Left ventricle myocardium superior (tissue), 1 donor: ENCODE results near the gene MRPS27. TPM values are rescaled to one million over a fixed set of nuclear protein-coding genes. Genes with fewer than 3 reads are reported as not detected.

Experiments
- ATAC-seq: fragments of 200-7000 bp; cut with Tn5 transposase; one replicate; pipeline ENCODE4 v1.9.1; 2020; ENCODE audit warnings: mild to moderate bottlenecking, moderate library complexity
- DNase-seq: peaks from one replicate; pipeline ENCODE4 v3.0.0-alpha.2; 2020
- intact Hi-C: fragments of 100-400 bp; cut with micrococcal nuclease; formaldehyde crosslinking; loops from one replicate; pipeline ENCODE4 v1.11.0; 2022
- total RNA-seq: library from RNA; stranded (reverse); fragmentation: NEBNext Ultra II Directional; extraction: Animal tissue kit (Norgen Biotek cat#: 25700); gene quantifications from one replicate; pipeline ENCODE4 v1.2.1, GENCODE V29; 2021
- donor health status: DM: no; HTN: yes; CAD: no; lungs with severe emphysema.

The MRPS27 gene
- total RNA-seq, 1 donor from 2014 or later: 80.1 TPM

DNA sequence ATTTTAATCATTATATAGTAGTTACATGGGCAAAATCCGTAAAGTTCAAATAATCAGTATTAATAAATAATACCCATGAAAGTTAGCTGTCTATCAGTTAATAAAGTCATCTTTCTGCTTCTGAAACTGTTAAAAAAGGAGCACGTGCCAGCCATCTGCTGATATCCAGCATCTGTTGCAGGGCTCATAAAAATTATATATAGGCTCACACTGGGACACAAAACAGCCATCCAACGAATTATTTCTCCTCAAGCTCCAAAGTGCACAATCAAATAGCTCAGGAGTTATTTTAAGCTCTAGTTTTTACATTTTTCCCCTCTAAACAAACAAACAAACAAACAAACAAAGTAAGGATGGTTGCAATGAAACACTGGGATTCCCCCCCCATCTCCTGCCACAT is 48.3 kb downstream of the MRPS27 start:
- no peak for ATAC-seq
- DNase-seq: no peak
- intact Hi-C loops: no loop called here

DNA sequence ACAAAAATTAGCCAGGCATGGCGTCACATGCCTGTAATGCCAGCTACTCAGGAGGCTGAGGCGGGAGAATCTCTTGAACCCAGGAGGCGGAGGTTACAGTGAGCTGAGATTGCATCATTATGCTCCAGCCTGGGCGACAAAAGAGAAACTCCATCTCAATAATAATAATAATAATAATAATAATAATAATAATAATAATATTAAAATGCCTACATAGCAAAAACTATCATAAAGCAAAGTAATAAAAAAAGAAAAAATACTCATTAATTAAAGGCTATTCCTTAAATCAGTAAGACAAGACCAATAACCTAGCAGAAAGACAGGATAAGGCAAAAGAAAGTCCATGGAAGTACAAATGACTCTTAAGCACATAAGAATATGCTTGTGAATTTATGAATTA is 50.0 kb downstream of the MRPS27 start:
- intact Hi-C loops: no loop called here
- ATAC-seq (no peak), DNase-seq (no peak)

DNA sequence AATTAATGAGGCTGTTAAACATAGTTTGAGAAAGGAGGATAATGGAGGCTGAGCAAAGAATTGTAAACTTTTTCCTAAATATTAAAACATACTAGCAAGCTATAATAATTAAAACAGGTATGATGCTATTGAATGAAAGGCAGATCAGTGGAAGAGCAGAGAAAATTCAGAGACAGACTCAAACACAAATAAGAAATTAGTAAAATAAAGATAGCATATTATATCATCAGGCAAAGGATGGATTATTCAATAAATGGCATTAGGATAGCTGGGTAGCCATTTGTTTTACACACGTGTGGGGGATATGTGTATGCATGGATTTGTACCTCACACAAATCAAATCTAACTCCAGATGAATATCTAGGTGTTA is 50.6 kb downstream of the MRPS27 start:
- intact Hi-C loops: no loop called here
- no peak for ATAC-seq
- DNase-seq: no peak

DNA sequence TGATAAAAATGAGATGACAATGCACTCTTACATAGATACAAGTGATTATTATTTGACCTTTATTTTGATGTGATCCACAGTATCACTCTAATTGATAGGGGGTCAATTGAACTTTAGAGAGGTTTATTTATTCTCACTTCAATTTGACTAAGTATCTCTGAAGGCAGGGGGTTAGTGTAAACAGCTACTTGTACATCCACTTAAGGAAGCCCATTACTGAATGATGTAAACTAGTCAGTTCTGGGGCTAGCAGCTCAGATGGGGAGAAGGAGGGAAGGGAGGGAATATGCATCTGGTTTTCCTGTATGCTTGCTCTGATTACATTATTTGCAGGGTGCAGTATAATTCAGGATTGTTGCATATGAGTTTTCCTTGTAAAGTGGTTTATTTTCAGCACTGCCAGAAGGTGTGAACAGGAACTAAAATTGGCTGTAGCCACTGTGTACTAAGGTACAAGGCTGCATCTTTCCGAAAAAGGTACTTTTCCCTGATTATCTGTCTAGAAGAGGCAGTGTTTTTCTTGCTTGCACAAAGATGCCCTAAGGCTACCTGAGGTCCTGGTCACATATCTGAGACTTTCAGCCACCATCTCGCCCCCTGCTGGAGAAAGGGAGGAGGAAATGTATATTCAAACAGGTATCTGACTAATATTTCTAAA is 51.2 kb downstream of the MRPS27 start:
- peak; percentile 41 for ATAC-seq
- peak; percentile 29 for DNase-seq
- intact Hi-C loops: no loop called here

DNA sequence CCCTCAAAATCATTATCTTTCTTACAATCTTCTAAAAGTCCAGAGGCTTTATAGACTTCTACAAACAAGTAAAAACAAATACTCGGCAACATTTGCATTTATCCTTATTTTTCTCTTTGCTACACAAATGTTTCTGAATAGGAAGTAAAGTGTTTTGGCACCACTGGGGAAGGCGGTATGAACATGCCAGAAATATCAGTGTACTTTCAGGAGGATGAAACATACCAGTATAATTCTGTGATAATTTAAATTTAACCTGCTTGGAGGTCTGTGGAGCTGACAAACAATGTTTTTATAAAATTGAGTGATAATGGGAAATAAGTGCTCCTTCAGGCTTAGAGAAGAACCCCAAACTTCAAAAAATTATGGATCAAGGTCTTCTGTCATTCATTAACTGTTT is 51.8 kb downstream of the MRPS27 start:
- intact Hi-C loops: no loop called here
- no peak for DNase-seq
- peak; percentile 46 for ATAC-seq

DNA sequence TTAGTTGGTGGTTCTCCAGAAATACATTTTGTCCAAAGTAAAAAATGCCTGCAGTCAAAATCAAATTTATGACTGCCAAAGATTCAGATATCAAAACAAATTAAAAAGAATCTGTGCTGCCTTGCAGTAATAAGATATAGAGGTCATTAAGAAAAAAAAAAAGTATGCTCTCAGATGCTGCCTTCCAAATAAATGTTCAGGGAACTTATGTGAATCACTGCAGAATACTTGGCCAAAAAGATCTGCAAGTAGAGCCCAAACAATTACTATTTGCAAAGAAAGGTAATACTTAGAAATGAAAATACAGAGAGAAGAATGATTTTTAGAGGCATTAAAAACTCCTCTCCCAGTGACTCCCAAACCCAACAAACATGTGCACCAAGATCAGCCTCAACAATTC is 52.4 kb downstream of the MRPS27 start:
- DNase-seq (no peak), ATAC-seq (no peak)
- intact Hi-C loops: no loop called here

DNA sequence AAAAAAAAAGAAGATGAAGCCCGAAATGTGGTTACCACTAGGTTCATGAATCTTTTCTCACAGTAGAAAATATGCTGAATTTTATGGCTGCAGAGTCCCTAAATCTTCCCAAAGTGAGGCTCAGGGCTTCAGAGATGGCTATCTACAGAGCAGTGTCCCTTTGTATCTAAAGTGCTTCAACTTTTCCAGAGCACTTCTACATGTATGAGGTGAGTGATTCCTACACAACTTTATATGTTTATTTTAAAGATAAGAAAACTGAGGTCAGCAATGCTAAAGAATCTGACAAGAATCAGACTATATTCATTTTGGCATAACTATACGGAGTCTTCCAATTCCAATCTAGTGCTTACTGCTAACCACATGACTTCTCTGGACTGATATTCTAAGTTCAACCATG is 53.2 kb downstream of the MRPS27 start:
- intact Hi-C loops: no loop called here
- DNase-seq (no peak), ATAC-seq (no peak)

DNA sequence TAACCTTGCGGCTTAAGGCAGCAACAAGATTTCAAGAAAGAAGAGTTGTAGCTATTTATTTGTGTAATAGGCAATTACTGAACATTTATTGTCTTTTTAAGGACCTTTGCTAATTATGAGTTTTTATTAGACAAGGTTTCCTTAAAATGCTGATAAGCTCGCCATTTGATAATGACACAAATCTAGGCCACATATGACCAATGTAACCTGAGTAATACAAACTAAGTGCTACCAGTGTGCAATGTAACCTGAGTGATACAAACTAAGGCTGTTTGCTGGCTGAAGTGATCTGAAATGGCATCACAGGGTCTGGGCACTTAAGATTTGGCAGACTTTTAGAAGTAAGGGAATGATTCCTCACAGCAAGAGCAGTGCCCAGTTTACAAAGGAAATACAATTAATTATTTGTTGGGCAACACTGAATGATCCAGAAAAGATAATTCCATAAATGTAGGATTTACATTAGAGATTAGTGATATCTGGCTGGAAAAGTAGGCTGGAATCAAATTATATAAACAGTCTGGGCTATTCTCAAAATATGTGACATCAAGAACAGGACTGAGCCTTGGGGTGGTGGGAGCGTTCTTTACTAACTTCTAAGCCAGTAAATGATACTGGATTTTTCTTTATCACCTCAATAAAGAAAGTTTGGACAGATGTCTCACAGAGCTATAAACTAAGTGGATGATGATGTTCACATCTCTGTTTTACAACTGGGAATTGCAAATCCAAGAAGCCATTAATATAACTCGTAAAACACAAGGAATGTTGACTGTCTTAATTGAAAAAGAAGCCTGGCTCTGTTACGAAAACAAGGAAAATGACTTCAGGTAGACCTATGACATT is 54.8 kb downstream of the MRPS27 start:
- ATAC-seq (peak; percentile 61), DNase-seq (no peak)
- intact Hi-C loops: no loop called here

DNA sequence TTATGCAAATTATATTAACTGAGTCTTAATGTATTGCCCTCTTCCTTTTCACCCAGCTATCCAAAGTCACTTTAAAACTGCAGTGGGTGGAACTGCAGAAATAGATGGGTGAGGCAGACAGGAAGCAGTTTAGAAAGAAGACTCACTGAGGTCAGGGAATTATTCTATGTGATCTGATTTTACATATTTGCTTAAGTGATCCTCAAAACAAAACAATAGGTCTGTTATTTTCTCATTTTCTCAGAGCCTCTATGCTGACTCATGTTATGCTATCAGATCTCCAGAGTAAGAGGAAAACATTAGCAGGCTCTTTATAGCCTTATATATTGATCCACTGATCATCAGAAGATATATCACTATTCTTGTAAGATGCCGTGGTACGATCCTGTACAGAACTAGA is 63.5 kb downstream of the MRPS27 start:
- ATAC-seq (no peak), DNase-seq (no peak)
- intact Hi-C loops: no loop called here

DNA sequence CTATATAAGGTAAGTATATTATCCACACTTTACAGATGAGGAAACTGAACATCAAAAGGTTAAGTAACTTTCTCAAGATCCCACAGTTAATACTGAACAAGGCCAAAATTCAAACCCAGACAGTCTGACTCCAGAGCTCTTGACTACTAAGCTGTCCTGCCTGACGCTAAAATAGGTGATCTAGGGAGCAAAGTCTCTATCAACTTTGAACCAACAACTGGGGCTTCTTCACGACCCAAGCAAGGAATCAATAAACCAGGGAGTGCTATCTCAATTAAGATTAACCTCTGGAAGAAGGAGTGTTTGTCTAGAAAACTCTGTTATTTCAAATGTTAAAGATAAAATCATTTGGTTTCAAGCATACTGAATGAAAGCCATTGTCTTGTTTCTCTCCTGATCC is 64.4 kb downstream of the MRPS27 start:
- DNase-seq (no peak), ATAC-seq (no peak)
- intact Hi-C loops: no loop called here

DNA sequence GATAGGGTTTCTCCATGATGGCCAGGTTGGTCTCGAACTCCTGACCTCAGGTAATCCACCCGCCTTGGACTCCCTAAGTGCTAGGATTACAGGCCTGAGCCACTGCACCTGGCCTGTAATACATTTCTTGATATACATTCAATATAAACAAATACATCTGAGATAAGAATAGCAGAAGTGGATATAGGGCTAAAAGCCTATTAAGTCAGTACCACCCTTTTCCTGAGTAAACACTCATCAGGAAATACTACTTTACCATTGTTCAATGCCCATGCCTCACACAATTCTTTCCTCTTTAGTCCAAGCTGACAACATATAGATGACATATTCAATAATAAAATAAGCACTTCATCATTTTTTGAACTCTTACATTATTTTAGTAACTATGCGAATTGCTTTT is 64.8 kb downstream of the MRPS27 start:
- intact Hi-C loops: no loop called here
- DNase-seq: no peak
- ATAC-seq: no peak

DNA sequence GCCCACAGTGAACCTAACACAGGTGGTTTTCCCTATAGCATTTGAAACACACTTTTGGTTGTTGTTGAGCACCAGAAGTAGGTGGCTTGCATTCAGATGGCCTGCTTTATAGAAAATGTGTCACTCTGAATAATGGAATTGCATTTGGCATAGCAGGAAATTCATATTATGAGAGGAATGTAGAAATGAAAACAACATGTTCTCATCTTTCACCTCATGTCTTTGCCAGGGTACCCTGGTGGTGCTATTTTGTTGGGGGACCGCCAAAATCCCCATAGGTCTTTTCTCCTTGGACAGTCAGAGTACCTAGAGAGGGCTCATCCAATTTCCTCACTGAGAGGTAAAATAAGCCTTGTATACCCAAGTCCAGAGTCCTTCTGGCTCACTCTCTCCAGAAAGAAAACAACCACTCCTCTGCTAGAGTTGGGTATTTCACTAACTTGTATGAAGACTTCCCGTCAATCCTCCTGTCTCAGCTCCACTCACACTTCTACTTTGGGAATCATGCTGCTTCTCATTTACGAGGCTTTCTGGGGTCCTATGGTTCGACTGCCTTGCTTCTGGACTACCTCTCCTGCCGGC is 67.4 kb downstream of the MRPS27 start:
- intact Hi-C loops: no loop called here
- DNase-seq (no peak), ATAC-seq (no peak)

DNA sequence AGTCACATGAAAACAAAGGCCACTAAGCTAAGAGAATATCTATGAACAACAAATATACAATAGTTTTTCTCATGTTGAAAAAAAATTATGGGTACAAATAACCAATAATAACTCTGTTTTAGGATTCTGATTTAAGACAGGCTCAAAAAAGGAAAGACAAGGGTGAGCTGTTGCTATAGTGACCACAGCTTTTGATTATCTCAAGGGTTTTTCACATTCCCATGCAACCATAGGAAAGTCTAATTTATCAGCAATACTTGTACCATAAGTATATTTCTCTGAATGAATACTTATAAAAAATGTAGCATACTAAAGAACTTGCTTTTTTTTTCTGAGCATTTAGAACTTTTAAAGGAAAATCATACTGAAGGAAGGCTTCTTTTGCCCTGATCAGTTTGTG is 68.0 kb downstream of the MRPS27 start:
- ATAC-seq (no peak), DNase-seq (no peak)
- intact Hi-C loops: no loop called here

DNA sequence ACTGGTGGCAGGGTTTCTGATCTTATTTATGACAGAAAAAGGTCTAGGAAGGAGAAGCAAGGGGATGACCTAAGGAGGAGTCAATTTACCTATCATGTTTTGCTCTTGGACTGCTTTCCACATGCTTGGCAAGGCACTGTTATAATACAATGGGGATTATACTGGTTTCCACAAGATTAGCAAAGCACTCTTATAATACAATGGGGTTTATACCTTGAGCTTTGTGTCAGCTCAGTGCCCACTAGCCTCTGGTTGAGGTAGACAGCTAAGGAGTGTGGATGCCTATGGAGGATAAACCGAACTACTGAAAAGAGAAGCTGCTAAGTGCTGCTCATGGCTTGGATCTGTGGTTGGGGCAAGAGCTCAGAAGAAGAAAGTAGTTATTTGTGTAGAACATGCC is 68.7 kb downstream of the MRPS27 start:
- DNase-seq (no peak), ATAC-seq (no peak)
- intact Hi-C loops: no loop called here

DNA sequence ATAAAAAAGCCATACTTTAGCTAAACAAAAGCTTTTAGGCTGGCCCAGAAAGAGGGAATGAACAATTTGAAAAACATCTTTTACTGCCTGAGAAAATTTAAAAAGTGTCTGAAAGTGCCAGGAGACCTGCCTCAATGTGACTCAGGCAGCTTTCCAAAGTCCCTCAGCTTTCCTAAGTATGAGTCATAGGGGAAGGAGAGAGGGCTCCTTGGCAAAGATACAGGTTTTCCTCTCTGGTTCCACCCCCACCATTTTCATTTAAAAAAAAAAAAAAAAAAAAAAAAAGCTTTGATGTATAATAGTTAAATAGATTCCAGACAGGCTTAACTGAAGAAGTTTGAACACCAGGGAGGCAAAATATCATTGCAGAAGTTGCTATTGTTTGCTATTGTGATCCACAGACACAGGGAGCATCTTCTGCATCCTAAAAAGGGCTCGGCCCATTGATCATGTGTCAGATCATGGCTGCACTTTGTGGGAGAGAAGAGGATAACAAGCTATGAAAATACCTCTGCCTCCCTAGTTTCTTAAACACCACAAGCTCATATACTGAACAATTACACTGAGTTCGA is 71.5 kb downstream of the MRPS27 start:
- intact Hi-C loops: no loop called here
- no peak for DNase-seq

DNA sequence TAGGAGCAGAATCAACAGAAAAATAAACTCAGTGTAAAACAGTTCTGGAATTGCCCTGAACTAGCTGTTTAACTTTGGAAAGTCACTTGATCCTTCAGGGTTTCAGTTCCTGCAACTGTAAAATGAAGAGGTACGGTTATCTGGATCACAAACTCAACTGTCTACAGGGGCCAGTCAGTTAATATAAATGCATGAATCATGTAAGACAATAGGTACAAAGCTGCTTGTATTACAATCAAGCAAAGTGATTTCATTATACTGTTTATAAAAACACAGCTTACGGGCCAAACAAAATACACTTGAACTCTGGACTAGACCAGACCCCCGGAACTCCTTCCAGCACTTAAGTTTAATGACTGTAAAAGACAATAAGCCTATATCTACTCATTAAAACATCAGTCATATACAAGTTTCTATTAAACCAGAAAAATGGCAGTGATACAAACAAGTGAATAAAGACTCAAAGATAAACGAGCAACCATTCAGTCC is 73.0 kb downstream of the MRPS27 start:
- DNase-seq (no peak), ATAC-seq (no peak)
- intact Hi-C loops: no loop called here

More for the DNA sequence above, 71.5 kb downstream of the MRPS27 start:
- peak; percentile 63 for ATAC-seq

DNA sequence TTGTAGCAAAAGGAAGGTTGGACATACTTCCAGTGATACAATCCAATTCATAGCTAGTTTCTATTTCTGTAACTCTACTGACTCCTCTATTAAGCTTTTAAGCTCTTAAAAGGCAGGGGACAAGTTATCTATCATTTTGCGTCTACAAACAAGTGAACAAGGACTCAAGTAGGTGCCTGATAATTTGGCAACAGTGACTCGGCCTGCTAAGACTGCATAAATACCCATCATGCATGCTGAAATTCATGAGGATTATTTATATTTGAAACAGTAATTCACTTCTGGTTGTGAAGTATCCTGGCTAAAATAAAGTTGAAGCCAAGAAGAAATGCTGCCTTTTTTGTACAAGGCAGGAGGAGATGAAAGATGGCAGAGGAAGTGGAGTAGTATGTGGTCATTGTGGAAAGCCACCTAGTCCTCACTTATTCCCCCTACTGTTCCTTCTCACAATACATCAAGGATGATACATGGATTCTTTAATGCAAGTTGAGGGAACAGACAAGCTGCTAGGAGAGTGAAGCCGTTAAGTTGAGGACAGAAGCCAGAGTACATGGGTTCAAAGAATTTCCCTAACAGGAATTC is 74.0 kb downstream of the MRPS27 start:
- intact Hi-C loops: no loop called here
- peak; percentile 62 for ATAC-seq
- DNase-seq: no peak

DNA sequence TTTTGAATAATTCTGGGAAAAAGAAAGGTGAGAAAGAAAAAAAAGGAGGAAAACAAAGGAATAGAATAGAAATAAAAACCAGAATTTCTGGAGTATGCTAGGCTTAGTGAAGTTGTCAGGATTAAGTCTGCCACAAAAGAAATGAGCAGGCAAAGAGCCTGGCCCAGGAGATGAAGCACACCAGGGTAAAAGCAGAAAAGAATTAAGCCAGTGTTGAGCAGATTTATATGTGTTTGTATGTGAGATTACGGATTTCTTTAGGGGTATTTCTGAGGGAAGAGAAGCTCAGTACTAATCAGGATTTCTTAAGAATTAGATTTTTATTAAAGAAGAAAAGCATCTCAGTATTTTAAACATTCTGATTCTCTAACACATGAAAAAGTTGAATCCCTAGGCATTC is 74.5 kb downstream of the MRPS27 start:
- intact Hi-C loops: no loop called here
- ATAC-seq (no peak), DNase-seq (no peak)

DNA sequence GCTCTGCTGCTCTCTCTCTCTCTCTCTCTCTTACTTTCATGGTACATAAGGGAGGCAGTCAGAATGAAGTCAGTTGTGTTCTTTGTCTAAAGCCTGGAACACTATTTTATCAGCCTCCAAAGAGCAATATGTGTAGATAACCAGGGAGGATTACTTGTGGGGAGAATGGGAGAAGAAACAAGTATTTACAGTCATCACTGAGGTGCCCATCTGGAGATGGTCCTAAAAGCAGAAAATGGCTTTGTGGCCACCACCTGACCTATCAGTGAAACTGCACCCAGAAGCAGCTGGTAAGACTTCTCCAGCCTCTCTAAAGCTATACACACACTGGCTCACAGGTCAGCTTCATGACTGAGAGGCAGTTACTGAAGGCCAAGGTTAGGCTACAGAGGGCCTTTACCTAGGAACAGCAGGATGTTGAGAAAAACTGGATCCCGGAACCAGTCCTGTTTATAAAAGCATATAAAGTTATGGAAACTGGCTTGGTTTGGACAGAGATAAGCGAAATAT is 75.1 kb downstream of the MRPS27 start:
- DNase-seq: no peak
- intact Hi-C loops: no loop called here
- ATAC-seq: peak; percentile 83

DNA sequence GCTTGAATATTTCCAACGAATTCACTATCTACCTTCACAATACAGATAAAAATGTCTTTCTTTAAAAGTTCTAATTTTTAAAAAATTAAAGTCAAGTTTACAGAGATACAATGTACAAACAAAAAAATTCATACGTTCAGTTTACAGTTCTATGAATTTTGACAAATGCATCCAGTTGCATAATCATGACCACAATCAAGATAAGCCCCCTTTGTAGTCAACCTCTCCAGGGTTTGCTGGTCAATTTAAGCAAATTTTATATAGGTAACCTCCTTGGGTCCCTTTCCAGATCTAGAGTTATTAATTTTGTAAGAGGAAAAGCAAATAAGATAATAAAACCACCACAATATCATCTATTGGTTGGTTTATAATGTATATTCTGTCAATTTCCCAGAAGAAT is 76.3 kb downstream of the MRPS27 start:
- no peak for DNase-seq
- intact Hi-C loops: no loop called here
- ATAC-seq: no peak
